CD4-positive, alpha-beta T cell treated with Interleukin-12 subunit alpha and Interleukin-12 subunit beta, for 1 hour (primary cell): ENCODE results near the gene KLF14.
"Not testable (repeated sequence)": the region's sequence is repeated elsewhere in the genome, so short reads cannot be mapped to it uniquely, and the experiment has no call there.

Experiments used
- DNase-seq: peaks from one replicate; pipeline ENCODE4 v3.0.0-alpha.2; 2020

The KLF14 gene

DNA sequence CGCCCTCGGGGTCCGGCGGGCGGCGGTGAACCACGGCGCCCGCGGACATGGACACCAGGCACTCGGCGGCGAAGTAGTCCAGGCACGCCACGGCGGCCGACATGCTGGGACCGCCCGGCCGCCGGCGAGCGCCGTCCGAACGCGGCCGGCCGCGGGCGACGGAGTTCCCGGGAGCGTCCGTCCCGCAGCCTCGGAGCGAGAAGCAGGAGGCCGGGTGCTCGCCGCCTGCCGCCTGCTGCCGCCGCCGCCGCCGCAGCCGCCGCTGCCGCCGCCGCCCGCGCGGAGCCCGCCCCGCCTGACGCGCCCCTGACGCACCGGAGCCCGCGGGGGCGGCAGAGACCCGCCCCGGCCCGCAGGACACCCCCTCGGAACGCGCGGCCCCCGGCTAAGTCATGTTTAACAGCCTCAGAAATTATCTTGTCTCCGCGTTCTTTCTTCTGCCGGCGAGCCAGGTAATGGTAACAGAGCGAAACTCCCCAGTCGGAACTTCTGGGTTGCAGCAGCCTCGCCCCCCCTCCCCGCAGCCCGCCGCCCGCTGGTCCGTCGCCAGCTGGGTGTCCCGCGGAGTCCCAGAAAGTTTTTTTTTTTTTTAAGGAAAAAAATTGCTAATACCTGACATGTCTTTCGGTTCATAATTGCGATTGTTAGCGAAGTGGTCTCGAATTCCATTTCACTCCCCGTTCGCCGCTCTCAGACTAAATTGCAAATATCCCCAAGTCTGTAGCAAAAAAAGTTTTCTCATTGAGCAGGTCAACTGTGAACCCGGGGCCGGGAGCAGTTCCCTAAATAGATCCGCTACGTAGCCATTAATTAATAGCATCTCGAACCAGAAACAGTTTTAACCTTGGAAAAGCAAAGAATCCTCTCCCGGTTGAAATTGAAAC lies at the start of gene KLF14:
Gene KLF14 (minus strand): TSS at position 277 of the 884 bp plus-strand sequence. CDS start 174 bp downstream, at position 103.
- DNase-seq: peak; percentile 22

DNA sequence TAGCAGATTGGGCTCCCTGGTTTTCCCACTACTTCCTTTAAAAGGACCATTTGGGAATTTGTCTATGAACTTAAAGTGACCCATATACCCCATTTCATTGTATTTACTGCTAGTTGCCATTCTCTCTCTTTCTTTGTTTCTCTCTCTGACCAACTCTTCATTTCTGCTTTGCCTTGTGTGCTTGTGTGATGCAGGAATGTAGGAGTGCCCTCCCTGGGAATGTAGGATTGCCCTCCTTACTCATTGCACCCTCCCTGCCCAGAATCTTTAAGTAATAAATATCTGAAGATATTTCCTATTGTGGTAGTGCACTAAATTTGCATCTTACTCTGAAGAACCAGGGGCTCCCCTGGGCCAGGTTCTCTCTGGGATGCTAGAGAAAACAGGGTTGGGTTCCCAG lies 47.3 kb upstream of the KLF14 start:
- no peak for DNase-seq

DNA sequence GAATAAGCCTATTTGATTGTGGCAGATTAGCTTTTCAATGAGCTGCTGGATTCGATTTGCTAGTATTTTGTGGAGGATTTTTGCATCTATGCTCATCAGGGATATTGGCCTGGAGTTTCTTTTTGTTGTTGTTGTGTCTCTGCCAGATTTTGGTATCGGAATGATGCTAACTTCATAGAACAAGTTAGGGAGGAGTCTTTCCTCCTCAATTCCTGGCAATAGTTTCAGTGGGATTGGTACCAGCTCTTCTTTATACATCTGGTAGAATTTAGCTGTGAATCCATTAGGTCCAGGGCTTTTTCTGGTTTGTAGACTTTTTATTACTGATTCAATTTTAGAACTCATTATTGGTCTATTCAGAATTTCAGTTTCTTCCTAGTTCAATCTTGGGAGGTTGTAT lies 43.4 kb upstream of the KLF14 start:
- no peak for DNase-seq

DNA sequence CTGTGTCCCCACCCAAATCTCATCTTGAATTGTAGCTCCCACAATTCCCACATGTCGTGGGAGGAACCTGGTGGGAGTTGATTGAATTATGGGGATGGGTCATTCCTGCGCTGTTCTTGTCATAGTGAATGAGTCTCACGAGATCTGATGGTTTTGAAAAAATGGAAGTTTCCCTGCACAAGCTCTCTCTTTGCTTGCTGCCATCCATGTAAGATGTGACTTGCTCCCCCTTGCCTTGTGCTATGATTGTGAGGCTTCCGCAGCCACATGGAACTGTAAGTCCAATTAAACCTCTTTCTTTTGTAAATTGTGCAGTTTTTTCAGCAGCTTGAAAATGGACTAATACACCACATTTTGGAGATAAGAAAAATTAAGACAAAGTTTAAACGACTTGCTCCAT lies 38.4 kb upstream of the KLF14 start:
- not testable (repeated sequence) for DNase-seq

DNA sequence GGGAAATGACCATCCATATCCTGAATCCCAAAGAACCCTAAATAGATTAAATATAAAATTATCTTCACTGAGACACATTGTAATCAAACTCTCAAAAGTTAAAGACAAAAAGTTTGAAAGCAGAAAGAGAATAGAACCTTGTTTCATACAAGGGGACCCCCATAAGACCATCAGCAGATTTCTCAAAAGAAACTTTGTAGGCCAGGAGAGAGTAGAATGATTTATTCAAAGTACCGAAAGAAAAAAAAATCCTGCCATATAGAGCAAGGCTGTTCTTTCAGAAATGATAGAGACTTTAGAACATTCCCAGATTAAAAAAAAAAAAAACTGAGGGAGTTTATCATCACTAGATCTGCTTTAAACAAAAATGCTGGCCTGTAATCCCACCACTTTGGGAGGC lies 34.8 kb upstream of the KLF14 start:
- DNase-seq: no peak

DNA sequence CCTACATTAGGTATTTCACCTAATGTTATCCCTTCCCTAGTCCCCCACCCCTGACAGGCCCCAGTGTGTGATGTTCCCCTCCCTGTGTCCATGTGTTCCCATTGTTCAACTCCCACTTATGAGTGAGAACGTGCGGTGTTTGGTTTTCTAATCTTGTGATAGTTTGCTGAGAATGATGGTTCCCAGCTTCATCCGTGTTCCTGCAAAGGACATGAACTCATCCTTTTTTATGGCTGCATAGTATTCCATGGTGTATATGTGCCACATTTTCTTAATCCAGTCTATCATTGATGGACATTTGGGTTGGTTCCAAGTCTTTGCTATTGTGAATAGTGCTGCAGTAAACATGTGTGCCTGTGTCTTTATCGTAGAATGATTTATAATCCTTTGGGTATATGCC lies 30.6 kb upstream of the KLF14 start:
- not testable (repeated sequence) for DNase-seq

DNA sequence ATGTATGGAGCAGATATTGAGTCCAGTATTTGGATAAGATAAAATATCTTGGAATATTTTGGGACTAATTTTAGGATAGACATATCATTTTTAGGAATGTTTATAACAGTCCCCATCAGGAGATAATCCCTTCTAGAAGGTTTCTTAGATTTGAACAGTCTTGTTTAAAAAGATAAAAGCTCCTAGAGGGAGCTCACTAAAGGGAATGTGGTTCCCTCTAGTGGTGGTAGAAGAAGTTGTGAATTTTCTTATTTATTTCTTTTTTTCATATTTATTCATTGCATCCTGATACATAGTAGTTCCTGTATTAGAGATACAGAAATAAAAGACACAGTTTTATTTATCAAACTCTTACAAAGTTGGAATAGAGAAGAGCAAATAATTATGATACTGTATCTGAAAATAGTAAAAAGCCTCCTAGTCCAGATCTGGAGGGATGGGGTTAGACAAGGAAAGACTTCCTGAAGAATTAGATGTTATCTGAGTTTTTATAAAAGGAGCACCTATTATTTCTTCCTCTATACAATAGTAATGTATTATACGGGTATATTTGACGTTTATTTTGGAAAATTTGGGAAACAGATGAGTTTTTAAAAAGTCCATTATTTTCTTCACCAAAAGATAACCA lies 24.5 kb upstream of the KLF14 start:
- peak; percentile 42 for DNase-seq

DNA sequence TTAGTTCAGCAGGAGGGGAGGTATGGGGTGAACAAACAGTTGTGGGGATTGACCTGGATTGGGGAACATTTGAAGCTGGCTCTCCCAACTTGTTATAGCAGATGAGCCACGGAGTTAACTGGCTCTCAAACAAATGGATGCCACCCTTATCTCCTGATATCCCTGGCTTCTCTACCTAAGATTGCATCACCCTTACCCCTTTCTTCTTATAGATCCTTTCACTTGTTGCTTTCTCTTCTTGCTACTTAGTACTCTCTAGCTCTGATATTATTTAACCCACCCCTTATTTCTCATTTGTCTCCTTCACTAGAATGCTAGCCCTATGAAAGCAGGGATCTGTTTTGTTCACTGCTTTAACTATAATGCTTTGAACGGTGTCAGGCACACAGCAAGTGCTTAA lies 22.3 kb upstream of the KLF14 start:
- no peak for DNase-seq

DNA sequence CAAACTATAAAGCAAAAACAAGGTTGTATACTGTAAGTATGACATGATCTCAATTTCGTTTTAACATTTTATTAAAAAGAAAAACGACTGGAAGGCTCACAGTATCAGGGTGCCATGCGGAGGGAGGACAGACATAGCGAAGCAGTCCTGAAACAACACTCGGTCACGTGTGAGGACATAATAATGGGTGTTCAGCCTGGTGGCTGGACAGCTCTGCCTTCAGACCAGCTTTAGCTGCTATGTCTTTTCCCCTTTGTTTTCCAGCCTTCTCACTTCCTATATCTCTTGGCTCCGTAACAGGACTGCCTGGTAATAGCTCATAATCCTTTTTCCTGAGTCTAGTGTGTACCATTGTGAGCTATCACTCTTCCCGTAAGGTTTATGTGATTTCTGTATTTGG lies 18.4 kb upstream of the KLF14 start:
- DNase-seq: no peak

DNA sequence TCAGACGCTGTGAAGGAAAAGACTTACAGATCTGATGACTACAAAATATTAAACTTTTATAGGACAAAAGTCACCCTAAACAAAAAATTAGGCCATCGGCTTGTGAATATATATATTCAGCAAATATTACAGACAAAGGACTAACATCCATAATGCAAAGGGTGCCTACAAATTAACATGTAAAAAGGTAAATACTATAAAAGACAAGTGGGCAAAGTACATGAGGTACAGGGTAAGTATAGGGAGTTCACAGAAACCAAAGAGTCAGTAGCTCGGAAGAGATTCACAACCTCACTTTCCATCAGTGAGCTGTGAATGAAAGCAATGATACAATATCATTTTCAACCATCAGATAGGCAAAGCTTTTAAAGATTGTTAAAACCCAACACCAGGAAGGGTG lies 16.7 kb upstream of the KLF14 start:
- DNase-seq: no peak

DNA sequence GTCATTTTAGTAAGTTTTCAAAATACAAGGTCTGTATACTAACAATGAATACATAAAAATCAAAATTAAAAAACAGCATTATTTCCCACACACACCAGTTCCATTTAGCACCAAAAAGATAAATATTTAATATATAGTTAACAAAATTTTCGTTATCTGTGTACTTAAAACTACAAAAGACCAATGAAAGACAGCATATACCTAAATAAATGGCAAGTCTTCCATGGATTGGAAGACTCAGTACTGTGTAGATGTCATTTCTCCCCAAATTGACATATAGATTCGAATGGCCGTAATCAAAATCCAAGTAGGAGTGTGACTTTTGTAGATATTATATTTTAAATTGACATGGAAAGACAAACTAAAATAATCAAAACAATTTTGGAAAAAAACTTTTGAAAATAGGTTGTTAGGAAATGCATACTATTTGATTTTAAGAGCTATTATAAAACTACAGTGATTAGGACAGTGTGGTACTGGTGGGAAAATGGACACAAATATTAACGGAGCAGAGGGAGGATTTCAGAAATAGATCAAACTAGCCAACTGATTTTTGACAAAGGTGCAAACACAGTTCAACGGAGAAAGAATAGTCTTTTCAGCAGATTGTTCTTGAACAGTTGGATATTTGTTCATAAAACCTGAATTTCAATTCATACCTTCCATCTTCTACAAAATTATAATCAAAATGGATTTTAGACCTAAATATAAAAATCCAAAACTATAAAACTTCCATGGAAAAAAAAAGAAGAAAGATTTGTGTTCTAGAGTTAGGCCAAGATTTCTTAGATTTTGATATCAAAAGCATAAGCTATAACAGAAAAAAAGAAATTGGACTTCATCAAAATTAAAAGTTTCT lies 14.8 kb upstream of the KLF14 start:
- DNase-seq: no peak

DNA sequence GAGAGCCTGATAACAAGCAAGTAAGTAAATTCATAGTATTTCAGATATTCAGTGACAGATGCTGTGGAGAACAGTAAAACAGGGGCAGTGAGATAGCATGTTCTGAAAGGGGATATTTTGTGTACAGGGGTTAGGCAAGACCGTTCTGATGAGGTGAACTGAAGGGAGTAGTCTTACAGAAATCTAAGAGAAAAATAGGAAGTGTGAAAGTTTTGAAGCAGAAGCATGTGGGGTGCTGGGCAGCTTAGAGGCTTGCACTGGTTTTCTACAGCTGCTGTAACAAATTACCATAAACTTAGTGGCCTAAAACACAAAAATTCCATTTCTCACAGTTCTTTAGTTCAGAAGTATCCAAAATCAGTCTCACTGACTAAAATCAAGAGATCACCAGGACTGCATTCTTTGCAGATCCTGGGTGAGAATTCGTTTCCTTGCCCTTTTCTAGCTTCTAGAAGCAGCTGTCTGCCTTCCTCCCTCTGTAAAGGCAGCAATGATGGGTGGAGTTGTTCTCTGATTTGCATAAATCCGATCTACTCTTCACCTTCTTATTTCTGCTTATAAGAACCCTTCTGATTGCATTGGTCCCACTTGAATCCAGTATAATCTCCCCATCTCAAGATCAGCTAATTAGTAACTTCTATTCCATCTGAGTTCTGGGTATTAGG lies 7.5 kb upstream of the KLF14 start:
- DNase-seq: no peak

DNA sequence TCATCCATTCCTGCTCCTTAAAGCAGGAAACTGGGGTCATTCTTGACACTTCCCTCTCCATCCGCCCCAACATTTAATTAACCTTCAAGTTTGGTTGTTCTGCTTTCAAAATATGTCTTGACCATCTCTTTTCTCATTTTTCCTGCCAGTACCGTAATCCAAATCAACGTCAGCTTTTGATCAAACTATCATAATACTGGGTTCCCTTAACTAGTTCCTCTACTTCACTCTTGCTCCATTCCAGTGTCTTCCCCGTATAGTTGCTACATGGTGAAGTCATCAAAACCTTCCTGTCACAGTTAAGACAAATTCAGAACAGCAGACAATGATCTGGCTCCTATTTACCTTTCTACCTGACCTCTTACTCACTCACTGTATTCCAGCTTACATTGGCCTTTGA lies 6.6 kb upstream of the KLF14 start:
- no peak for DNase-seq

DNA sequence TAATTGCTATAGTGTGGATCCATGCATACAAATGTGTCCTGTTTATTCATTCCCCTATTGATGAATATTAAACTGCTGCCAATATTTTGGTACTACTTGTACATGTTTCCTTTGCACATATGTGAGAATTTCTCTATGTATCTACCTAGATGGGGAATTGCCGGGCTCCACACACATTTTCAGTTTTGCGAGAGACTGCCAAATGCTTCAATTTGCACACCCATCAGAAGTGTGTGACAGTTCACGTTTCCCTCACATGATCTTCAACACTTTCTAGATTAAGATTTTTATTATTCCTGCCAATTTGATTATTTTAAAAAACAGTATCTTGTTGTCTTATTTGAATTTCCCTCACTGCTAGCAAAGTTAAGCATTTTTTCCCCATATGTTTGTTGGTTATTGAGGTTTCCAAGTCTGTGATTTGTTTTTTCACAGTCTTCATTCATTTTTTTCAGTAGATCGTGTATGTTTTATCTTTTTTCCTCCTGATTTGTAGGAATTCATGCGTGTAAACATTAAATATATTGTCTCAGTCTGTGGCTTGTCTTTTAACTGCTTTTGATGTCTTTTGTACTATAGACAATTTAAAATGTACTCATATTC lies 2.4 kb upstream of the KLF14 start:
- no peak for DNase-seq

DNA sequence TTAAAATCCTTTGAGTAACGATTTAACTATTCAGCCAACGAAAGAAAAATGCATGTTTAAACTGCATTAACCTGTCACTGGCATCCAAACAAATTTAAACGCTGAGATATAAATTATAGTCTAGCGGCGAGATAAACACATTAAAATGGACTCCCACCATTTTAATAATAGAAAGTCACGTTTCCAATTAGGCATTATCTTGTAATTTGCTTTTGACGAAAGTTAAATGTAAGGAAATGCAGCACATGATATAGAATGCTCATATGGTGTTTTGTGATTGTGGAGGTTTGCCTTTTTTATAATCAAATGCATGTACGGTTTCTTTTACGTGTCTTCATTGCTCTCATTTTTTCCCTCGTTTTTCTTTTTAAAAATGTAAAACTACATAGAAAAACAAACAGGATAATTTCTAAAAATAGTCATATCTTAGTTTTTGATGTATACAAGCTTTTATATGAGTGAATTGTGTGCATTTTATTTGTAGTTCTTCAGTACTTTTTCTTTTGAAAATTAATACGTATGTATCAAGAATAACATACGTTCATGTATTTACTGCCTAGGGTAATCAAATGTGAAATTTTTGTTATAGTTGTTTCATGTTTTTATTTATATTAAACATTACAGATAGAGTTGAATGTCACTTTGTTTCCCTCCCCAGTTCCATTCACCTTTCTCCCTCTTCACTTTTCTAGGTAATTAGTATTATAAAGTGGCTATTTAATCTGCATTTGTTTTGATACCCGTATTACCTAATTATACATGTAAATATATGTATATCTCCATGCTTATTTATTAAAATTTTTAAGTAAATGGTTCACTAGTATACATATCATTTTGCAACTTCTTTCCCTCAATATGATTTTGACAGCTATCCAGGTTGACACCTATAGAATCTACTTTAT lies 1.1 kb upstream of the KLF14 start:
- no peak for DNase-seq

DNA sequence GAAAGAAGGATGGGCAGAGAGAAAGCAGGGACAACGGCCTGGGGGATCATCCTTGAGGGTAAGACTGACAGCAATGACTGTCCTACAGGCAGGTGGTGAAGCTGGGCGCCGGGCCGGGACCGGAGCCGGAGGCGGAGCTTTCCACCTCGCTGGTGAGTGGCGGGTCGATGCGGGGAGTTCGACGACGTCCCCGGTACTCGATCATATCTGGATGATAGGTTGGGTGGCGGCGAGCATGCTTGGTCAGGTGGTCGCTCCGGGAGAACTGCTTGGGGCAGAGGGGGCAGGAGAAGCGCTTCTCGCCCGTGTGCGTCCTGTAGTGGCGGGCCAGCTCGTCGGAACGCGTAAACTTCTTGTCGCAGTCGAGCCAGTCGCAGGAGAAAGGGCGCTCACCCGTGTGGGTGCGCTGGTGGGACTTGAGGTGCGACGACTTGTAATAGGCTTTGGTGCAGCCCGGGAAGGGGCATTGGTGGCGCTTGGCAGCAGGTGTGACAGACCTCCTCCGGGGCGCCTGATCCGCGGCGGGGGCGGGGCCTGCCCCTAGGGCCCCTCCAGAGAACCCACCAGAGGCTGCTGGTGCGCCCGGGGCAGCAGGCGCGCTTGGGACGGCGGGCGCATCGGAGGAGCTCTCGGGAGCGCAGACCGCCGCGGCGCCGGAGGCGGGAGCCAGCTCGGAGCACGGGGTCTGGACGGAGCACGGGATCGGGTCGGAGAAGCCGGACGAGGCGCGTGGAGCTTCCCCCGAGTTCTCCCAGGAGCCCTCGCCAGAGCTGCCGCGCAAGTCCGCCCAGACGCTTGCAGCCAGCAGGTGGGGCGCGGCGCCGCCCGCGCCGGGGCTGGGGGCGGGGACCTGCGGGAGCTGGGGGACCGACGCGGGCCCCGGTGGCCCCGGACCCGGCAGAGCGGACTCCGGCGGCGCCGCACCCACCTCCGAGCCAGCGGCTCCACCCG lies 752 bp downstream of the KLF14 start:
- DNase-seq: no peak

DNA sequence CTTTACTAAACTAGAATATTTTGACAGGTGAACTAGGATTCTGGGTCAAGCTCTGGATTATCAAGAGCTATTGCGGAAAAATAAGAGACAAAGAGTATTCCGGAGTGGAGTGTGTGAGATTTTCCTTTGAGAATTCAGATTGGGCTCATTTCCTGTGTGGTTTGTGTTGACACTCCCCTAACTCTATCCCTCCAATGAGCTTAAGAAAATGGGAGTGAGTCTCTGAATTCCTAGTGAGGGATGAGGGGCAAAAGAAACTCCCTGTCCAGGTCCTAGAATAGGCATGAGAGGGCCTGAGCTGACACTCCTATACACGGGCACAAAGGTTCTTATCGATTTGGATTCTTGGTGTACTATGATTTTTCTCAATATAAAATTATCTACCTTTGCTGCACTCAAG lies 10.2 kb downstream of the KLF14 start:
- no peak for DNase-seq

DNA sequence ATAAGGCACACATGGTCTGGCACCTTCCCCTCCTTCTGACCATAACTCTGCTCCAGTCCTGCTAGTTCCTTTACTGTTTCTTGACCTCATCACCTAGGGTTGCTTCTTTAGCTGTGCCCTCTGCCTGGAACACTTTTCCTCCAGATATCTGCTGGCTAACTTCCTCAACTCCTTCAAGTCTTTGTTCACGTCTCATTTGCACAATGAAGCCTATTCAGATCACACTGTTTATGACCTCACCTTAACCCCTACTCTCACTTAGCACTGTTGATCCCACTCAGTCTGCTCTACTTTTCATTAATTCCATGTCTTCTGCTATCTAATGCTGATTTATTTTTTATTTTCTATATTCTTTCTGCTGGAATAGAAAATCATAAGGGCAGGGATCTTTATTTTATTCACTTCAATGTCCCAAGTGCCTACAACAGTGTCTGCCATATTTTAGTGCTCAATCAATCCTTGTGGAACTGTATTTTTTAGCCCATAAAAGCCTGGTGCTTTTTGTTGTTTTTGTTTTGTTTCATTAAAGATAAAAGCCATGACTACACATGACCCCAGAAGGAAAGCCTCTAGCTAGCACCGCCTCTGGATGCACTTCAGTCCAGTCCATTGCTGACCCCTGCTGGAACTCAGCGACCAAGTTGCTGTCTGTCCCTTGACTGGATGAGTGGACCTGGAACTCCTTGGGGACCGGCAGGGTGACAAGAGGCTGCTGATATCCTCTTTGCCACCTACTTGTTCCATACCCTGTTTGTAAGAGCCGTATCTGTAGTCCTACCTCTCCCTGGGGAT lies 12.3 kb downstream of the KLF14 start:
- DNase-seq: peak; percentile 8

DNA sequence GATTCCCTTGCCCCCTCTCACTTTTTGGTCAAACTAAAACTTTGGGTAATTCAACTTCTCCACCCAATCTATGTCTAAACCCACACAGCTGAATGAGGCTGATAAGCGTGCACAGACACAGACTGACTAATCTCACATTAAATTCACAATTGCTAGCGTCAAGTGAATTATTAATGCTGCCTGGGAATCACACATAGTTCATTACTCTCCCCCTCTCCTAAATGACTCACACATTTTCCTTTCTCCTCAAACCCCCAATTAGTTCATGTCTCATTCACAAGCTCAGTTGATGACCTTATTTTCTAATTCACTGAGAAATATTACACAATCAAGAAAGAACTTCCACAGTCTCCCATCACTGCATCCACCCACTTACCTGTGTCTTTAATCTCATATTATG lies 14.5 kb downstream of the KLF14 start:
- DNase-seq: no peak
